Neural cell (in vitro differentiated cells): ENCODE results near the gene RIMS1. TPM values are rescaled to one million over a fixed set of nuclear protein-coding genes. Genes with fewer than 3 reads are reported as not detected.

Experiments
- H2AFZ ChIP-seq: fragments of 200-600, 300-800 bp; sonication (generic), shearing (Covaris generic); 2 replicates; pipeline ENCODE4 v1.6.0; 2014; ENCODE audit warnings: low read depth, mild to moderate bottlenecking, antibody characterized with exemption, low read length, moderate library complexity
- H3F3A ChIP-seq: fragments of 200-600 bp; shearing (Covaris generic); 2 replicates; pipeline ENCODE4 v1.6.1; 2016; ENCODE audit warnings: mild to moderate bottlenecking, moderate library complexity, mixed read lengths, antibody characterized with exemption, low read length; ENCODE audit not compliant: insufficient read depth, poor library complexity, severe bottlenecking
- H3K27ac ChIP-seq: fragments of 200-600, 300-800 bp; sonication (generic), shearing (Covaris generic); 2 replicates; pipeline ENCODE4 v1.5.1; 2014; ENCODE audit warnings: mild to moderate bottlenecking, low read length, moderate library complexity
- H3K27me3 ChIP-seq: fragments of 300-800, 200-600 bp; sonication (generic), shearing (Covaris generic); 2 replicates; pipeline ENCODE4 v1.6.0; 2014; ENCODE audit warnings: mild to moderate bottlenecking, low read depth, low read length, moderate library complexity; ENCODE audit not compliant: insufficient read depth
- H3K36me3 ChIP-seq: fragments of 300-800, 200-600 bp; sonication (generic), shearing (Covaris generic); 2 replicates; pipeline ENCODE4 v1.5.1; 2014; ENCODE audit warnings: mild to moderate bottlenecking, antibody characterized with exemption, low read length, moderate library complexity; ENCODE audit not compliant: insufficient read depth
- H3K4me2 ChIP-seq: fragments of 300-800, 200-600 bp; sonication (generic), shearing (Covaris generic); 2 replicates; pipeline ENCODE4 v1.6.0; 2014; ENCODE audit warnings: mild to moderate bottlenecking, low read length
- H3K4me3 ChIP-seq: fragments of 300-800, 200-600 bp; sonication (generic), shearing (Covaris generic); 2 replicates; pipeline ENCODE4 v1.5.1; 2014; ENCODE audit warnings: mild to moderate bottlenecking, low read length, moderate library complexity
- H3K79me2 ChIP-seq: fragments of 200-600 bp; shearing (Covaris generic); replicated peaks from 2 replicates; pipeline ENCODE4 v1.6.0; 2014; ENCODE audit warnings: mild to moderate bottlenecking, low read length, moderate library complexity; ENCODE audit not compliant: insufficient read depth
- H3K9ac ChIP-seq: fragments of 300-800, 200-600 bp; sonication (generic), shearing (Covaris generic); 2 replicates; pipeline ENCODE4 v1.6.1; 2016; ENCODE audit warnings: mild to moderate bottlenecking, low read length, mixed read lengths
- H3K9me2 ChIP-seq: fragments of 200-600 bp; shearing (Covaris generic); 2 replicates; pipeline ENCODE4 v1.6.1; 2016; ENCODE audit warnings: mild to moderate bottlenecking, low read length, mixed read lengths; ENCODE audit not compliant: insufficient read depth
- H3K9me3 ChIP-seq: fragments of 200-600, 300-800 bp; sonication (generic), shearing (Covaris generic); 2 replicates; pipeline ENCODE4 v1.6.1; 2016; ENCODE audit warnings: mild to moderate bottlenecking, mixed run types, low read length, moderate library complexity, mixed read lengths
- H4K20me1 ChIP-seq: fragments of 200-600 bp; shearing (Covaris generic); 2 replicates; pipeline ENCODE4 v1.6.1; 2016; ENCODE audit warnings: mild to moderate bottlenecking, mixed run types; ENCODE audit not compliant: insufficient read depth
- CTCF ChIP-seq: fragments of 450-650 bp; IDR thresholded peaks from 2 replicates; pipeline ENCODE4 v1.5.1; 2014; ENCODE audit warnings: antibody characterized with exemption, mild to moderate bottlenecking, moderate library complexity; ENCODE audit not compliant: poor library complexity, severe bottlenecking
- EP300 ChIP-seq: fragments of 450-650 bp; conservative IDR thresholded peaks from 2 replicates; pipeline ENCODE4 v1.6.1; 2014; ENCODE audit warnings: antibody characterized with exemption, mild to moderate bottlenecking, moderate library complexity; ENCODE audit not compliant: poor library complexity, severe bottlenecking
- EZH2 ChIP-seq: fragments of 200-600, 300-800 bp; shearing (Covaris generic), sonication (generic); IDR thresholded peaks from 2 replicates; pipeline ENCODE4 v1.6.1; 2014; ENCODE audit warnings: antibody characterized with exemption, low read length, borderline replicate concordance, mild to moderate bottlenecking; ENCODE audit not compliant: insufficient read depth, poor library complexity, severe bottlenecking
- MXI1 ChIP-seq: fragments of 450-650 bp; conservative IDR thresholded peaks from 2 replicates; pipeline ENCODE4 v1.6.1; 2014; ENCODE audit warnings: antibody characterized with exemption, mild to moderate bottlenecking; ENCODE audit not compliant: poor library complexity, severe bottlenecking
- POLR2AphosphoS5 ChIP-seq: IDR thresholded peaks from 2 replicates; pipeline ENCODE4 v1.6.1; 2012
- RAD21 ChIP-seq: fragments of 450-650 bp; conservative IDR thresholded peaks from 2 replicates; pipeline ENCODE4 v1.6.1; 2014; ENCODE audit warnings: antibody characterized with exemption, mild to moderate bottlenecking, moderate library complexity
- REST ChIP-seq: IDR thresholded peaks from 2 replicates; pipeline ENCODE4 v1.6.1; 2012; ENCODE audit warnings: borderline replicate concordance
- SMC3 ChIP-seq: fragments of 450-650 bp; conservative IDR thresholded peaks from 2 replicates; pipeline ENCODE4 v1.6.1; 2014; ENCODE audit warnings: antibody characterized with exemption, mild to moderate bottlenecking, moderate library complexity; ENCODE audit not compliant: poor library complexity
- TAF1 ChIP-seq: IDR thresholded peaks from 2 replicates; pipeline ENCODE4 v1.6.1; 2012; ENCODE audit warnings: low read depth
- polyA plus RNA-seq: library from polyadenylated mRNA; depleted of rRNA; stranded (reverse); fragments of >200 nt; gene quantifications from 2 replicates; pipeline ENCODE4 v1.2.3, GENCODE V29; 2014

RIMS1 gene
- polyA plus RNA-seq, 1 donor from 2014 or later, result 17.8 TPM

GRCh38 chr6:72238900-72239299 lies 352.6 kb downstream of the RIMS1 start:
- no peak overlapping the region for H3K9ac ChIP-seq
- H3K4me2 ChIP-seq, result no peak overlapping the region
- no peaks in the 10 kb centered on the region for H3K79me2 ChIP-seq
- no peaks in the 10 kb centered on the region for H3F3A ChIP-seq
- TF ChIP-seq EZH2 (no peak), EP300 (no peak), POLR2AphosphoS5 (no peak), MXI1 (no peak), REST (no peak), CTCF (no peak), SMC3 (no peak), RAD21 (no peak), TAF1 (no peak)
- H3K9me2 ChIP-seq, result no peaks in the 10 kb centered on the region
- no peak overlapping the region for H3K4me3 ChIP-seq
- H4K20me1 ChIP-seq, result no peaks in the 10 kb centered on the region
- no peak overlapping the region for H3K27ac ChIP-seq
- no peaks in the 10 kb centered on the region for H3K27me3 ChIP-seq
- no peaks in the 10 kb centered on the region for H3K36me3 ChIP-seq
- H3K9me3 ChIP-seq, result no peaks in the 10 kb centered on the region
- H2AFZ ChIP-seq, result no peak overlapping the region

- no peak for TF ChIP-seq MXI1
- no peak for TF ChIP-seq SMC3
- no peak for TF ChIP-seq RAD21
- no peak for TF ChIP-seq EZH2
- no peak for TF ChIP-seq REST
- TF ChIP-seq CTCF, result no peak
- TF ChIP-seq TAF1, result no peak
- no peak for TF ChIP-seq EP300
- no peak for TF ChIP-seq POLR2AphosphoS5
- no peaks in the 10 kb centered on the region for H3K27me3 ChIP-seq
- H3K9ac ChIP-seq, result no peak overlapping the region
- no peaks in the 10 kb centered on the region for H3K9me3 ChIP-seq
- no peaks in the 10 kb centered on the region for H3K9me2 ChIP-seq
- H3K36me3 ChIP-seq, result no peaks in the 10 kb centered on the region
- no peaks in the 10 kb centered on the region for H3K79me2 ChIP-seq
- no peak overlapping the region for H3K4me2 ChIP-seq
- no peak overlapping the region for H3K4me3 ChIP-seq
- H2AFZ ChIP-seq, result no peak overlapping the region
- H4K20me1 ChIP-seq, result no peaks in the 10 kb centered on the region
- H3K27ac ChIP-seq, result no peak overlapping the region
- H3F3A ChIP-seq, result no peaks in the 10 kb centered on the region
Observed at GRCh38 chr6:72245565-72245964, 359.2 kb downstream of the RIMS1 start.
